Lower leg skin (tissue), 4 donors: ENCODE measurements around the gene OGFOD2. TPM values are rescaled to one million over a fixed set of nuclear protein-coding genes. Genes with fewer than 3 reads are reported as not detected.

Experiments used
- DNase-seq, 2 donors: peaks; one replicate each; pipeline ENCODE4 v3.0.0-alpha.2; 2019; ENCODE audit warnings: low spot score in 2 of 2
- H3K4me3 ChIP-seq: fragments of 200-600 bp; sonication (generic); 2 replicates; pipeline ENCODE4 v1.5.1; 2017; ENCODE audit warnings: mild to moderate bottlenecking, low read depth; ENCODE audit not compliant: poor library complexity, severe bottlenecking
- POLR2A ChIP-seq, 2 donors: fragments of 450-650 bp; IDR thresholded peaks; one replicate each; pipeline ENCODE4 v1.6.1; 2016 to 2017; ENCODE audit warnings: antibody characterized with exemption in 2 of 2, mild to moderate bottlenecking in 1 of 2, moderate library complexity in 1 of 2
- WGBS, 2 donors: methylation state at CpG; one replicate each; pipeline ENCODE4 v1.1.5; 2018; 5-methylcytosine and 5-hydroxymethylcytosine counted together
- intact Hi-C: fragments of 100-400 bp; cut with DNase I; formaldehyde crosslinking; loops from one replicate; pipeline ENCODE4 v1.15.0; 2023; ENCODE audit warnings: low total_unique reads
- total RNA-seq, 4 donors: library from RNA; depleted of rRNA; stranded (reverse); fragments of >200 nt; gene quantifications; one replicate each; pipeline ENCODE4 v1.1.0, GENCODE V29; 2016
- TF ChIP-seq, protein P1 (sequence below), 3 donors: fragments of 450-650 bp; IDR thresholded peaks; one replicate each; pipeline ENCODE4 v1.5.1; 2016; ENCODE audit warnings: antibody characterized with exemption in 3 of 3, mild to moderate bottlenecking in 3 of 3, moderate library complexity in 2 of 3

Gene OGFOD2
- total RNA-seq, 4 donors from 2014 or later: 6.6 to 14.1 (median 13.0) TPM

DNA sequence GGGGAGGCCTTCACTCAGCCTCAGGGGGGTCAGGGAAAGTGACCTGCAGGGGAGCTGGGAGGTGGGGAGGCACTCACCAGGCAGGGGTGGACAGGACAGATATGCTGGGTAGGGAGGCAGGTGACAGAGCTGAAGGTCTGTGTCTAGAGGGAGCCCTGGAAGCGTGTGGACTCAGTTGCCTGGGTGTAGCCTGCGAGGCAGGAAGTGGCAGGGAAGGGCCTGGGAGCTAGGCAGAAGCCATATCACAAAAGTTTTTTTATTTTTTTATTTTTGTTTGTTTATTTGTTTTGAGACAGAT is 44.7 kb downstream of the OGFOD2 start:
- intact Hi-C loops: no loop called here
- no peak for DNase-seq
- WGBS, 2 donors: 96 to 98% methylated on average over 2 of the region's 2 CpGs
- no peak overlapping the region for H3K4me3 ChIP-seq
- TF ChIP-seq POLR2A (IDR thresholded peaks at IDR 0.05): no peak
- TF ChIP-seq, protein P1, sequence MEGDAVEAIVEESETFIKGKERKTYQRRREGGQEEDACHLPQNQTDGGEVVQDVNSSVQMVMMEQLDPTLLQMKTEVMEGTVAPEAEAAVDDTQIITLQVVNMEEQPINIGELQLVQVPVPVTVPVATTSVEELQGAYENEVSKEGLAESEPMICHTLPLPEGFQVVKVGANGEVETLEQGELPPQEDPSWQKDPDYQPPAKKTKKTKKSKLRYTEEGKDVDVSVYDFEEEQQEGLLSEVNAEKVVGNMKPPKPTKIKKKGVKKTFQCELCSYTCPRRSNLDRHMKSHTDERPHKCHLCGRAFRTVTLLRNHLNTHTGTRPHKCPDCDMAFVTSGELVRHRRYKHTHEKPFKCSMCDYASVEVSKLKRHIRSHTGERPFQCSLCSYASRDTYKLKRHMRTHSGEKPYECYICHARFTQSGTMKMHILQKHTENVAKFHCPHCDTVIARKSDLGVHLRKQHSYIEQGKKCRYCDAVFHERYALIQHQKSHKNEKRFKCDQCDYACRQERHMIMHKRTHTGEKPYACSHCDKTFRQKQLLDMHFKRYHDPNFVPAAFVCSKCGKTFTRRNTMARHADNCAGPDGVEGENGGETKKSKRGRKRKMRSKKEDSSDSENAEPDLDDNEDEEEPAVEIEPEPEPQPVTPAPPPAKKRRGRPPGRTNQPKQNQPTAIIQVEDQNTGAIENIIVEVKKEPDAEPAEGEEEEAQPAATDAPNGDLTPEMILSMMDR (IDR thresholded peaks at IDR 0.05): no peak

DNA sequence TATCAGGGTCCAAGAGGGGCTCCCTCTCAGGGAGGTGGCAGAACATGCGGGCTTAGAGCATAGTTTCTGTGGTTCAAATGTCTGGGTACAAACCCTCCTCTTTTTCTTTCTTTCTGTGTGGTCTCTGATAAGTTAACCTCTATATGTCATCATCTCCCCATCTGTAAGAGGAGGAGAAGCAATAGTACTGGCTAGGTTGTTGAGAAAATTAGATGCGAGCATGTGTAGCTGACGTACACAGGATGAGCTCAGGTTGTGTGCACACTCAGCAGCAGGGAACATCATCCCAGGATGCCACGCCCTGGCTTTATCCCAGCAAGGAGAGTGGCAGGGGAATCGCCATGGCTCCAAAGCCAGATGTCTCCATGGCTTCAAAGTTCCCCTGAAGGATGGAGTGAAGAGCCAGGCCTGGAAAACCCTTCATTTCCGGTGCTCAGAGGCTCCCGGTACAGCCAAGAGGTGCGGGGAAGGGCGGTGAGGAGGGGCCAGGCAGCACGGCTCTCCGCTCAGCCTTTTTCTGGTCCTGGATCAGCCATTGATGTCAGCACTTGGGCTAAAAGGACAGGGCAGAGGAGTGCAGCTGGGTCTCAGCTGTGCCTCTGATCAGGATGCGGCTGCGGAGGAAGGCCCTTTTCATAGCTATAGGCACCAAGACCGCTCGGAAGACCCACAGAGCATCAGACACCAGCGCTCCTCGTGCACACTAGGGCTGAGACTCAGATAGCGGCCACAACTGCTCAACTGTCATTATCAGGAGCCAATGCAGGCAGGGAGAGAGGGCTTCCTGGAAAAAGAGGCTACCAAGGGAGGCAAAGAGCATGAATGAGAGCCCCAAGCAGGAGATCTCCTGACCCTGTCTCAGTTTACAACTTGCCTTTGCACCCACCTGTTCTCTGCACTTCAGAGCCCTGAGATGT is 46.9 kb downstream of the OGFOD2 start:
- TF ChIP-seq POLR2A (IDR thresholded peaks at IDR 0.05): no peak
- TF ChIP-seq, protein P1 (IDR thresholded peaks at IDR 0.05): no peak
- 89 to 91% methylated on average over 18 of the region's 18 CpGs for WGBS, 2 donors

DNA sequence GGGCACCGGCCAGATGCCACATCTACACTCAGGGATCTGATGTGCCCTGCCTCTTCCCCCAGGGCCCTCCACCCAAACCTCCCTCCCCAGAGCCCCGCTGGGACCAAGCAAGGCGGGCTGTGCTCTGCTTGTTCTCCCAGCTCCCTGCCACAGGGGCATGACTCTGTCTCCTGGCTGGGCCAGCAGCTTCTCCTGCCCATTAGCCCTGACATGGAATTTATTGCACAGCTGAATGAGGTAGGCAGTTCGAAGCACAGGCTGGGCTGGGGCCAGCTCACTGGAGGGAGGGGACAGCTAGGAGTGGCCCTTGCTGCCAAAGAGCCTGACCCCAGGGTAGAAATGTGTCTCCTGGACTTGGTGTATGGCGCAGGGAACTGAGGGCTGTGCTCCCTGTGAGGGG is 47.8 kb downstream of the OGFOD2 start:
- DNase-seq: no peak
- intact Hi-C loops: no loop called here
- WGBS, 2 donors: 80 to 83% methylated on average over 5 of the region's 5 CpGs
- no peak for TF ChIP-seq POLR2A (IDR thresholded peaks at IDR 0.05)
- TF ChIP-seq, protein P1 (IDR thresholded peaks at IDR 0.05): no peak
- H3K4me3 ChIP-seq: no peak overlapping the region

More for the DNA sequence above, 46.9 kb downstream of the OGFOD2 start:
- no peak overlapping the region for H3K4me3 ChIP-seq
- intact Hi-C loops: no loop called here
- DNase-seq: no peak

DNA sequence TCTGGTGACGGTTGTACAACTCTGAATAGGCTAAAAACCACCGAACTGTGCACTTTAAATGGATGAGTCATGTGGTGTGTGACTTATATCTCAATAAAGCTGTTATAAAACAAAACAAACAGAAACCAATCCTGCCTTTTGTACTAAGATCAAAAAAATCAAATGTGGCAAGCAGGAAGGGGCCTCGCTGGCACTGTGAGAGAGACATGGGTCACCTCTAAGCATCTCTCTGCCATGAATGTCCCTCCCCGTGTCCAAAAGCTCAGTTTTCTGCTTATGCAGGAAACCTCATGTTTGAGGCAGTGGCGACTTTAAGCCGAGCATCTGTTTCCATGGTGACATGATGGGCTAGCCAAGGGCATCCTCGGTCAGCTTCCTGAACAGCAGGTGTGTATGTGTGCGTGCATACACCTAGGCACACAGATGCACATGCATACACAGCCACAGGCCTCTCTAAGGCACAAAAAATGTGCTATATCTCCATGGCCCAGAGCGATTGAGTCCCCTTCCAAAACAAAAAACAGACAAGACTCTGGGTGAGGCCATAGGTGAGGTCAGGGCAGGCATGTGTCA is 49.9 kb downstream of the OGFOD2 start:
- no peak overlapping the region for H3K4me3 ChIP-seq
- intact Hi-C loops: no loop called here
- 86 to 87% methylated on average over 9 of the region's 9 CpGs for WGBS, 2 donors
- no peak for TF ChIP-seq POLR2A (IDR thresholded peaks at IDR 0.05)
- TF ChIP-seq, protein P1 (IDR thresholded peaks at IDR 0.05): no peak
- DNase-seq: no peak

DNA sequence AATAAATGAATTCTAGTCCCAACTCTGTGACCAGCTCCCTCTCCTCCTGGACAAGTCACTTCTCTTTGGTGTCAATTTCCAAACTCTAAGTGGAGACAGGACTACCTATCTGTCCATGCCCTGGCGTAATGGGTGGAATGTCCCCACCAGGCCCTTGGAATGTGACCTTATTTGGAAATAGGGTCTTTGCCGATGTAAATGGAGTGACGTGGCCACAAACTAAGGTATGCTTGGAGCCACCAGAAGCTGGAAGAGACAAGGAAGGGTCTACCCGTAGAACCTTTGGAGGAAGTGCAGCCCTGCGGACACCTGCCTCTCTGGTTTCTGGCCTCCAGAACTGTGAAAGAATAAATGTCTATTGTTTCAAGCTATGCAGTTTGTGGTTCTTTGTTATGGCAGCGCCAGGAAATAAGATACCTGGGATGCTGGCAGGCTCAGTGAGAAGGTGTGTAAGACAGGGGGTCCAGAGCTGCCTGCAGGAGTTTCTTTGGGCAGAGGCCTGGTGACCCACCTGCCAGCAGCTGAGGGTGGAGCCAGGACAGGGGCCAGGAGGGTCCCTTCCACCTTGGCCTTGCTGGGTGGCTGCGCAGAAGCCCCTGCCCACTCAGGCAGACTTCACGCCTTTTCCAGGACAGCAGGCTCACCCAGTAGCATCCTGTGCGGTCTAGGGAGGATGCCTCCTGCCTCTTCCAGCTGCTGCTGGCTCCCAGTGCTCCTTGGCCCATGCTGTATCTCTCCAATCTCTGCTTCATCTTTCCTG is 51.2 kb downstream of the OGFOD2 start:
- TF ChIP-seq, protein P1 (IDR thresholded peaks at IDR 0.05): no peak
- TF ChIP-seq POLR2A (IDR thresholded peaks at IDR 0.05): no peak
- DNase-seq: no peak
- no peak overlapping the region for H3K4me3 ChIP-seq
- 86 to 89% methylated on average over 9 of the region's 9 CpGs for WGBS, 2 donors
- intact Hi-C loops: no loop called here
